ENCODE data around the gene CRIM1. TPM values are rescaled to one million over a fixed set of nuclear protein-coding genes. Genes with fewer than 3 reads are reported as not detected.

CRIM1 gene
- total and polyA plus RNA-seq, 12 donors, result 7.6 to 66.3 (median 24.3) TPM

- intact Hi-C loops (cut with DNase I), result no loop called here
- Histone ChIP-seq H3K27ac (peak overlapping the region in 1 of 5 donors; percentile 70), H3K4me1 (replicated peaks in 1 of 2) (peaks cover 45 to 49% of the 10 kb centered on the region in 2 donors)
Measured at GRCh38 chr2:36564377-36564930, 208.9 kb downstream of the CRIM1 start.

GRCh38 chr2:36565712-36566111 lies 210.1 kb downstream of the CRIM1 start:
- no peak for DNase-seq
- no peaks in the 10 kb centered on the region for H3K36me3 ChIP-seq (replicated peaks in 1 of 2)
- H3K4me1 ChIP-seq (replicated peaks in 1 of 2), result peaks cover 47 to 49% of the 10 kb centered on the region in 2 donors
- no peaks in the 10 kb centered on the region for H3K9me3 ChIP-seq (replicated peaks in 1 of 3)
- 94 to 99% (median 98%) methylated on average over 4 of the region's 4 CpGs for WGBS, 4 donors
- no peak overlapping the region for H3K4me3 ChIP-seq
- TF ChIP-seq POLR2A (IDR thresholded peaks at IDR 0.05), result no peak
- TF ChIP-seq, protein P1, sequence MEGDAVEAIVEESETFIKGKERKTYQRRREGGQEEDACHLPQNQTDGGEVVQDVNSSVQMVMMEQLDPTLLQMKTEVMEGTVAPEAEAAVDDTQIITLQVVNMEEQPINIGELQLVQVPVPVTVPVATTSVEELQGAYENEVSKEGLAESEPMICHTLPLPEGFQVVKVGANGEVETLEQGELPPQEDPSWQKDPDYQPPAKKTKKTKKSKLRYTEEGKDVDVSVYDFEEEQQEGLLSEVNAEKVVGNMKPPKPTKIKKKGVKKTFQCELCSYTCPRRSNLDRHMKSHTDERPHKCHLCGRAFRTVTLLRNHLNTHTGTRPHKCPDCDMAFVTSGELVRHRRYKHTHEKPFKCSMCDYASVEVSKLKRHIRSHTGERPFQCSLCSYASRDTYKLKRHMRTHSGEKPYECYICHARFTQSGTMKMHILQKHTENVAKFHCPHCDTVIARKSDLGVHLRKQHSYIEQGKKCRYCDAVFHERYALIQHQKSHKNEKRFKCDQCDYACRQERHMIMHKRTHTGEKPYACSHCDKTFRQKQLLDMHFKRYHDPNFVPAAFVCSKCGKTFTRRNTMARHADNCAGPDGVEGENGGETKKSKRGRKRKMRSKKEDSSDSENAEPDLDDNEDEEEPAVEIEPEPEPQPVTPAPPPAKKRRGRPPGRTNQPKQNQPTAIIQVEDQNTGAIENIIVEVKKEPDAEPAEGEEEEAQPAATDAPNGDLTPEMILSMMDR (IDR thresholded peaks at IDR 0.05), result no peak
- intact Hi-C loops (cut with DNase I), result no loop called here
- no peaks in the 10 kb centered on the region for H3K27me3 ChIP-seq
- H3K27ac ChIP-seq, result no peak overlapping the region

More at GRCh38 chr2:36564377-36564930, 208.9 kb downstream of the CRIM1 start:
- H3K36me3 ChIP-seq (replicated peaks in 1 of 2), result no peaks in the 10 kb centered on the region
- WGBS, 4 donors, result 91 to 93% (median 92%) methylated on average over 11 of the region's 11 CpGs
- no peaks in the 10 kb centered on the region for H3K9me3 ChIP-seq (replicated peaks in 1 of 3)
- no peak overlapping the region for H3K4me3 ChIP-seq
- no peak for DNase-seq
- TF ChIP-seq POLR2A (IDR thresholded peaks at IDR 0.05), result no peak
- TF ChIP-seq, protein P1 (IDR thresholded peaks at IDR 0.05), result no peak
- H3K27me3 ChIP-seq, result no peaks in the 10 kb centered on the region

DNA sequence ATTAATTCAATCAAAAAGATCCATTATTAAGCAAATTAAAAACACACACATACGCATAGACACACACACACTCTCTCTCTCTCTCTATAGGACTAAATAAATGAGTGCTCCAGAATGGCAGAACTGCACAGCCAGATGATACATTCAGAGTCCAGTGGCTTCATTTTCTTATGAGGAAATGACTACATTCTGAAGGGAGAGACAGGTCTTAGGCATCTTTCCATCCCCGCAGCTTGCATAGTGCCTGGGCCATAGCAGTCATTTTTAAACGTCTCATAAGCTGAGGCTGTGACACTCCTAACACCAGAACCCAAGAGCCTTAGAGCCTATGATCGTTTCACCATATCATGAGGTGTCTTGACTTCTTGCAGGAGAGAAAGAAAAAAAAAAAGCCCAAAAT lies 211.3 kb downstream of the CRIM1 start:
- WGBS, 4 donors, result 88 to 98% (median 95%) methylated on average over 4 of the region's 4 CpGs
- TF ChIP-seq, protein P1 (IDR thresholded peaks at IDR 0.05), result no peak
- TF ChIP-seq POLR2A (IDR thresholded peaks at IDR 0.05), result no peak

GRCh38 chr2:36567711-36568408 lies 212.3 kb downstream of the CRIM1 start:
- H3K4me1 ChIP-seq (replicated peaks in 1 of 2), result peaks cover 38 to 39% of the 10 kb centered on the region in 2 donors
- peak overlapping the region in 4 of 5 donors; percentile 40 to 61 (median 47) for H3K27ac ChIP-seq
- no peaks in the 10 kb centered on the region for H3K9me3 ChIP-seq (replicated peaks in 1 of 3)
- H3K27me3 ChIP-seq, result no peaks in the 10 kb centered on the region
- WGBS, 4 donors, result 63 to 67% (median 66%) methylated on average over 6 of the region's 6 CpGs
- peak in 1 of 7 donors; percentile 17 for DNase-seq
- peak overlapping the region in 1 of 4 donors; percentile 25 for H3K4me3 ChIP-seq
- intact Hi-C loops (cut with DNase I), result no loop called here
- TF ChIP-seq, protein P1 (IDR thresholded peaks at IDR 0.05), result no peak
- TF ChIP-seq POLR2A (IDR thresholded peaks at IDR 0.05), result no peak
- no peaks in the 10 kb centered on the region for H3K36me3 ChIP-seq (replicated peaks in 1 of 2)

More for the DNA sequence above, 211.3 kb downstream of the CRIM1 start:
- peak overlapping the region in 1 of 5 donors; percentile 61 for H3K27ac ChIP-seq
- H3K9me3 ChIP-seq (replicated peaks in 1 of 3), result no peaks in the 10 kb centered on the region
- intact Hi-C loops (cut with DNase I), result no loop called here
- no peaks in the 10 kb centered on the region for H3K27me3 ChIP-seq
- H3K4me1 ChIP-seq (replicated peaks in 1 of 2), result peaks cover 37 to 39% of the 10 kb centered on the region in 2 donors
- DNase-seq, result no peak
- H3K4me3 ChIP-seq, result no peak overlapping the region
- H3K36me3 ChIP-seq (replicated peaks in 1 of 2), result no peaks in the 10 kb centered on the region
